Mesodermal cell (in vitro differentiated cells): ENCODE results near the gene UBXN6.

Experiments used
- H3K27ac ChIP-seq: 2 replicates; pipeline ENCODE4 v1.7.0; 2013; ENCODE audit warnings: mild to moderate bottlenecking, low read depth, low read length, moderate library complexity; ENCODE audit not compliant: severe bottlenecking
- H3K36me3 ChIP-seq: 2 replicates; pipeline ENCODE4 v1.7.1; 2013; ENCODE audit warnings: mild to moderate bottlenecking, low read length, moderate library complexity; ENCODE audit not compliant: control insufficient read depth, insufficient read depth
- H3K4me1 ChIP-seq: one replicate; pipeline ENCODE4 v1.7.1; 2013; ENCODE audit warnings: mild to moderate bottlenecking, low read length; ENCODE audit not compliant: insufficient read depth, control insufficient read depth, poor library complexity, severe bottlenecking
- H3K4me3 ChIP-seq: 2 replicates; pipeline ENCODE4 v1.7.0; 2013; ENCODE audit warnings: low read length, control low read depth, mild to moderate bottlenecking; ENCODE audit not compliant: insufficient read depth, poor library complexity, severe bottlenecking; ENCODE audit errors: extremely low read depth
- H3K9me3 ChIP-seq: 2 replicates; pipeline ENCODE4 v1.7.1; 2013; ENCODE audit warnings: mild to moderate bottlenecking, low read length, moderate library complexity; ENCODE audit not compliant: control insufficient read depth
- WGBS, 2 experiments: methylation state at CpG; one replicate each; pipeline ENCODE4 v1.1.5; 2013; ENCODE audit warnings: missing lambda C conversion rate in 2 of 2; ENCODE audit not compliant: insufficient coverage in 2 of 2; 5-methylcytosine and 5-hydroxymethylcytosine counted together

UBXN6 gene

DNA sequence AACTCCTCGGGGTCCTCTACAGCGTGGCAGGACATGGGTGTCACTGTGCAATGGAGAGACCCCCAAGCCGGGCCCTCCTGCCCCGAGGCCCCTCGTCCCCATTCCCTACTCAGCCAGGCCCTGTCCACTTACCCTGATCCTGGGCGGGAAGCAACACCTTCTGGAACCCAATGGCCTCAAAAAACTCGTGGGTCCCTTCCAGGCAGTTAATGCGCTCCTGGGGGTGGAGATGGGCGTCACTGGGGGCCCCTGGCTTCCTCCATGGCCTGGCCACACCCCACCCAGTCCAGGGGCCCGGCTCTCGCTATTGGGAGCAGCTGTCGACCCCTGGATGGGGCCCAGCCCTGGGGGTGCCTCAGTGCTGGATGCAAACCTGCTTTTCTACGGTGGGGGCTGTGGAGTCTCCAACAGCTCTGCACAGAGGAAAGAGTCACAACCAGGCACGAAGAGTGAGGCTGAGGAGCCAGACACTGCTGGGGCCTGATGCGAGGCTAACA is 10.8 kb downstream of the UBXN6 start:
- H3K27ac ChIP-seq, result no peak overlapping the region
- 92% methylated on average over 11 to 12 of the region's 15 CpGs for WGBS, 2 experiments
- H3K36me3 ChIP-seq, result peaks cover 88% of the 10 kb centered on the region
- H3K4me1 ChIP-seq, result no peaks in the 10 kb centered on the region
- H3K4me3 ChIP-seq, result no peak overlapping the region
- no peaks in the 10 kb centered on the region for H3K9me3 ChIP-seq

DNA sequence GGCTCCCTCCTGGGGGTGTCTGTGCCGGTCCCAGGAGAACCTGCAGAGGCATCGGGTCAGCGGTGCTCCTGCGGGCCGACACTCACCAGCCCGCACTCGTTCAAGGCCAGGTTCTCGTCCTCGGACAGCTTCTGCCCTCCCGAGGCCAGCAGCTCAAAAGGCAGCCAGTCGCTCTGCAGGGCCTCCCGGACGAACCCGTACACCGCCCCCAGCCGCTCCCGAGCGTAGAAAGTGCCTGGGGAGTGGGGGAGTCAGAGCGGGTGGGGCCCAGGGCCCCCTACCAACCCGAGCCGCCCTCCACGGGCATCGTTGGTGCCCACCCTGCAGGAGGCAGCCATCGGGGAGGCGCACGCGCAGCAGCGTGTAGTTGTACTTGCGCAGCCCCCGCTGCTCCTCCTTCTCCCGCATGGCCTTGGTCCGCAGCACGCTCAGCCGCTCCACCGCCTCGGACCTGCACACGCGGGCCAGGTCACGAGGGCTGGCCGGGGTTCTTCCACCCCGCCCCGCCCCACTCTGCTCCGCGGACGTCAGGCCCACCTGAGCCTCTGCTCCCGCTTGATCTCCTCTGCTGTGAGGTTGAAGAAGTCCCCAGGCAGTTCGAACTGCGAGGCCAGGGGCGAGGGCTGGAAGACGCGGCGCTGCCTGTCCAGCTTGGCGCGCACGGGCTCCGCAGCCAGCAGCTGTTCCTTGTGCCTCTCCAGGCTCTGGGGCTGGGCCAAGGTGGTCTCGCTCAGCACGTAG is 11.5 kb downstream of the UBXN6 start:
- H3K9me3 ChIP-seq, result no peaks in the 10 kb centered on the region
- no peaks in the 10 kb centered on the region for H3K4me1 ChIP-seq
- WGBS, 2 experiments, result 96% methylated on average over 45 to 53 of the region's 58 CpGs
- peaks cover 85% of the 10 kb centered on the region for H3K36me3 ChIP-seq
- no peak overlapping the region for H3K4me3 ChIP-seq
- no peak overlapping the region for H3K27ac ChIP-seq

DNA sequence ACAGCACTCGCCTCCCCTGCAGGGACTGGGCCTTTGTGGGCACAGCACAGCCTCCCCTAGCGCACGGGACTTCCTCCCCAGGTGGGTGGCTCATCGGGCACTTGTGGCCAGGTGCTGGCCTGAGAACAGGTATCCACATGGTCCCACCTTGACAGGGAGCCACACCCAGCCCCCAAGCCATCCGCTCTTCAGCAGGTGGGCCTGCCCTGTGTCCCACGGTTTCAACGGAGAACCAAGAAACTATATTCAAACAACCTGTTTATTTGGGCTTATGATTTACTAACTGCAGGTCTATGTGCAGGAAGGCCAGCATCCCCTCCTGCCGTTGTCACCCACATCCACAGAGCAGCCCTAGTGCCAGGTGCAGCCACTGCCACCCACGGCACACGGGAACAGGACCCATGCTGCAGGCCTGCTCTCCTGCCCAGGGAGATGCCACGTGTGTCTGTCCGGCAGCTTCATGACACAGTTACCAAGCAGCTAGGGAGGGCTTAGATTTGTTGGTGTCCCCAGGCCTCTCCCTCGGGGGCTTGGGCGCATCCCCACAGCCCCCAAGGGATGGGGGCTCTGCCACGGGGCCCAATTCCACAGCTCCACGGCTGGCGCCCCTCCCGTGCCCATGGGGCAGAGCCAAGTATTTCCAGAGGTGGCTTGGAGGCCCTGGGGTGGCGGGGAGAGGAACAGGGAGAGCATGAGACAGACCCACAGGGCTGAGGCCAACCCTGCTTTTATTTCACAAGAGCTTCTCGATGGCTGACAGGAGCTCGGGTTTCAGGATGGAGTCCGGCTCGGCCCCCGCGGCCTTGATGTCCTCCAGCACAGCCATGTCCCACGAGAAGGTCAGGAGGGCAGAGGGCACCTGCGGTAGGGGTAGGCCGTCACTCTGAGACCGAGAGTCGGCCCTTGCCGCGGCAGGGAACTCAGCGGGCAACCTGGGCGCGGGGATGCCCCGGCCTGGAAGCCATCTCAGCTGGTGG is 12.5 kb downstream of the UBXN6 start:
- WGBS, 2 experiments, result 91 to 94% methylated on average over 29 to 31 of the region's 36 CpGs
- H3K36me3 ChIP-seq, result peaks cover 88% of the 10 kb centered on the region
- H3K4me3 ChIP-seq, result no peak overlapping the region

DNA sequence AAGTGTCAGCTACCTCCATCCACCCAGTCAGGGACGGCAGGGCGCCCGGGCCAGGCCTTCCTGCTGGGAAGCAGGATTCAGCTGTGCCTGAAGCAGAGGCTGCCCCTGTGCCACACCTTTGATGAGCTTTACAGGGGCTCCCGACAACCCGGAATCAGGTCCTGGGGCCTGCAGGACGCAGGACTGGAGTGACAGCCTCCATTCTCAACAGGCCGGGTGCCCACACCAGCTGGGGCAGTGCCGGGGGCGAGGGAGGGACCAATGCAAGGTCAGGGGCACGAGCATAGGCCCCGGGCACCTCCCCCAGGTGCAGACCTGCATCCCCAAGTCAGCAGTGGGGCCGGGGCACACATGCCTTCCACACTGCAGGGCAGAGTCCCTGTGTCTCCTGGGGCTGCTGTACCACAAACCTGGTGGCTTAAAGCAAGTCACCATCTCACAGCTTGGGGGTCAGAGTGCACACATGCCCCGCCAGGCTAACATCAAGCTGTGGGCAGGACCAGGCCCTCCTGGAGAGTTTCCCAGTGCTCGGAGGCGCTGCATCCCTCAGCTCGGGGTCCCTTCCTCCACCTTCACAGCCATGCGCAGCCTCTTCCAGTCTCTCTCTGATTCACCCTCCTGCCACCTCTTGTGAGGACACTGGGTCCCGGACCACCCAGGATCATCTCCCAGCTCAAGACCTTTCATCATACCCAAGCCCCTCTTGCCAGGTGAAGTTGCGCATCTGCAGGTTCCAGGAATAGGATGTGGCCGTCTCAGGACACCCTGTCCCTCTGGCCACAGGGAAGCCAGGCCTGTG is 13.4 kb downstream of the UBXN6 start:
- no peak overlapping the region for H3K4me3 ChIP-seq
- H3K4me1 ChIP-seq, result no peaks in the 10 kb centered on the region
- WGBS, 2 experiments, result 90 to 91% methylated on average over 17 to 20 of the region's 20 CpGs
- no peaks in the 10 kb centered on the region for H3K9me3 ChIP-seq
- H3K27ac ChIP-seq, result no peak overlapping the region
- H3K36me3 ChIP-seq, result peaks cover 89% of the 10 kb centered on the region

More for the DNA sequence above, 12.5 kb downstream of the UBXN6 start:
- H3K27ac ChIP-seq, result no peak overlapping the region
- H3K9me3 ChIP-seq, result no peaks in the 10 kb centered on the region
- no peaks in the 10 kb centered on the region for H3K4me1 ChIP-seq

GRCh38 chr19:4443188-4443587 is 14.4 kb downstream of the UBXN6 start:
- Histone ChIP-seq H3K27ac (no peak overlapping the region), H3K36me3 (peaks cover 88% of the 10 kb centered on the region), H3K9me3 (no peaks in the 10 kb centered on the region), H3K4me3 (no peak overlapping the region), H3K4me1 (no peaks in the 10 kb centered on the region)
- WGBS, 2 experiments, result 94 to 95% methylated on average over 11 to 14 of the region's 15 CpGs

GRCh38 chr19:4442819-4443146 is 14.8 kb downstream of the UBXN6 start:
- Histone ChIP-seq H3K4me3 (no peak overlapping the region), H3K36me3 (peaks cover 88% of the 10 kb centered on the region), H3K4me1 (no peaks in the 10 kb centered on the region), H3K9me3 (no peaks in the 10 kb centered on the region), H3K27ac (no peak overlapping the region)
- WGBS, 2 experiments, result 88 to 94% methylated on average over 6 to 7 of the region's 10 CpGs

DNA sequence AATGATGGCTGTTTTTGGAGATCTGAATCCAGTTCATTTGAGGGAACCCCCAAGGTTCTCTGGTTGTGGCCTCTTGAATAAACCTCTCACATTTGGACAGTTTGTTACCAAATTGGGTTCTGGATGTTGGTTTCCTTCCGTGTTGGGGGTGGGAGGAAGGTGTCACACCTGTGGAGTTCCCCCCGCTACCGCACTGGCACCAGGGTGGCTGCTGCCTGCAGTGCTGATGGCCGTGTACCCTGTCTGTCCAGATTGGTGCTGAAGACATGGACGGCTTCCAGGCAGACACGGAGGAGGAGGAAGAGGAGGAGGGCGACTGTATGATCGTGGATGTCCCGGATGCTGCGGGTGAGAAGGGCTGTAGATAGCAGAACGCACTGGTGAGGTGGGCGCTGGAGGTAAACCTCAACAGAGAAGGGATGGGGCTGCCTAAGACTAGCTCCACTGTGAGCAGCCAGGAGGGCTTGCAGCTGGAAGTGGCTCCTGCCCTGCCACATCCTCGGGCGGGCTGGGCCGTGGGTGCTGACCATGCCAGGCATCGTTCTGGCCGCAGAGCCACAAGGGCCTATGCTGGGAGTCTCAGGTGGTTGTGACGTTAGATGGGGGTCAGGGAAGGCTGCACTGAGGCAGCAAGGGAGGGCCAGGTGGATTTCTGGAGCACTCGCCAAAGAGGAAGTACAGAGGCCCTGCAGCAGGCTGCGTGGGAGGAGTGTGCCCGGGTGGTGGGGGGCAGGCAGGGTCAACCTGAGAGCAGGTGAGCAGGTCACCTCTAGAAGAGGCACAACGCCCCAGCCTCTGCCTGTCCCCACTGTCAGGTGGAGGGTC is 15.4 kb downstream of the UBXN6 start:
- H3K4me1 ChIP-seq, result no peaks in the 10 kb centered on the region
- no peaks in the 10 kb centered on the region for H3K9me3 ChIP-seq
- H3K27ac ChIP-seq, result no peak overlapping the region
- H3K4me3 ChIP-seq, result no peak overlapping the region
- 93 to 95% methylated on average over 17 to 21 of the region's 22 CpGs for WGBS, 2 experiments
- H3K36me3 ChIP-seq, result peaks cover 87% of the 10 kb centered on the region

DNA sequence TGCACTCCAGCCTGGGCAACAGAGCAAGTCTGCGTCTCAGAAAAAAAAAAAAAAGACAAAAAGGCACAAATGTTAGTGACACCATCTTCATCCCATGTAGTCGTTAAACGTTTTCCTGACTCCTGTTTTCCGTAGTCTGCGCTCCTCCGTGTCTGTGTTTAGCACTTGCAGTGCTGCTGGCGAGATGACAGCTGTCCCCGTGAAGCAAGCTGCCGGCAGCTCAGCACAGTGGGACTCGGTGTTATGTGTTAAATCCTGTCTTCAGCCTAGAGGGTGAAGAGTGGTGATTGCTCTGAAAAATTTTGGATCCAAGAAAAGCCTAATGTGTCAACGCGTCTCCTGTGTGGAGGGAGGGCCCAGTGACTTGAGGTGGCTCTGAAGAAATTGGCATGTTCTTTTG is 18.4 kb downstream of the UBXN6 start:
- 96 to 98% methylated on average over 9 to 12 of the region's 12 CpGs for WGBS, 2 experiments
- Histone ChIP-seq H3K27ac (no peak overlapping the region), H3K9me3 (no peaks in the 10 kb centered on the region), H3K36me3 (peaks cover 84% of the 10 kb centered on the region), H3K4me3 (no peak overlapping the region), H3K4me1 (no peaks in the 10 kb centered on the region)

- no peak overlapping the region for H3K4me3 ChIP-seq
- H3K4me1 ChIP-seq, result no peaks in the 10 kb centered on the region
- no peak overlapping the region for H3K27ac ChIP-seq
- peaks cover 87% of the 10 kb centered on the region for H3K36me3 ChIP-seq
- no peaks in the 10 kb centered on the region for H3K9me3 ChIP-seq
- 90 to 93% methylated on average over 9 of the region's 10 CpGs for WGBS, 2 experiments
Measured at GRCh38 chr19:4437103-4437502, 20.5 kb downstream of the UBXN6 start.

GRCh38 chr19:4436231-4436630 is 21.4 kb downstream of the UBXN6 start:
- 93 to 98% methylated on average over 7 of the region's 7 CpGs for WGBS, 2 experiments
- Histone ChIP-seq H3K9me3 (no peaks in the 10 kb centered on the region), H3K27ac (no peak overlapping the region), H3K4me3 (no peak overlapping the region), H3K4me1 (no peaks in the 10 kb centered on the region), H3K36me3 (peaks cover 92% of the 10 kb centered on the region)
